H9 (cell line): ENCODE data around the gene FBXO40. TPM values are rescaled to one million over a fixed set of nuclear protein-coding genes. Genes with fewer than 3 reads are reported as not detected.

Source experiments
- DNase-seq: peaks from one replicate; pipeline ENCODE4 v3.0.0-alpha.2; 2017
- H2AFZ ChIP-seq: one replicate; pipeline ENCODE4 v1.6.1; 2013; ENCODE audit warnings: mild to moderate bottlenecking, low read length, control low read depth, moderate library complexity
- H2AK5ac ChIP-seq: 2 replicates; pipeline ENCODE4 v1.6.1; 2013; ENCODE audit warnings: low read length, control low read depth, mixed read lengths; ENCODE audit not compliant: insufficient read length
- H2BK120ac ChIP-seq: one replicate; pipeline ENCODE4 v1.6.1; 2013; ENCODE audit warnings: low read depth, mild to moderate bottlenecking, low read length, control low read depth, inconsistent platforms; ENCODE audit not compliant: poor library complexity, severe bottlenecking
- H2BK12ac ChIP-seq: 2 replicates; pipeline ENCODE4 v1.6.1; 2013; ENCODE audit warnings: low read length, control low read depth, mixed read lengths, low read depth; ENCODE audit not compliant: insufficient read length
- H2BK15ac ChIP-seq: 2 replicates; pipeline ENCODE4 v1.6.1; 2013; ENCODE audit warnings: low read depth, low read length, control low read depth
- H2BK20ac ChIP-seq: one replicate; pipeline ENCODE4 v1.6.1; 2013; ENCODE audit warnings: low read depth, mild to moderate bottlenecking, low read length, control low read depth, inconsistent platforms; ENCODE audit not compliant: poor library complexity, severe bottlenecking
- H2BK5ac ChIP-seq: 2 replicates; pipeline ENCODE4 v1.6.1; 2013; ENCODE audit warnings: low read length, control low read depth, mixed read lengths; ENCODE audit not compliant: insufficient read length
- H3K14ac ChIP-seq: 2 replicates; pipeline ENCODE4 v1.6.1; 2013; ENCODE audit warnings: low read length, control low read depth; ENCODE audit not compliant: insufficient read depth
- H3K18ac ChIP-seq: 2 replicates; pipeline ENCODE4 v1.6.1; 2013; ENCODE audit warnings: low read depth, mild to moderate bottlenecking, mixed read lengths, low read length, control low read depth; ENCODE audit not compliant: insufficient read length
- H3K23ac ChIP-seq: 2 replicates; pipeline ENCODE4 v1.6.1; 2013; ENCODE audit warnings: low read length, control low read depth, mixed read lengths, low read depth; ENCODE audit not compliant: insufficient read length
- H3K23me2 ChIP-seq: 2 replicates; pipeline ENCODE4 v1.6.1; 2013; ENCODE audit warnings: low read depth, mild to moderate bottlenecking, mixed read lengths, low read length, control low read depth; ENCODE audit not compliant: insufficient read length, poor library complexity, severe bottlenecking
- H3K27ac ChIP-seq: 2 replicates; pipeline ENCODE4 v1.5.1; 2013; ENCODE audit warnings: low read length, control low read depth, mixed read lengths, low read depth; ENCODE audit not compliant: insufficient read length
- H3K27me3 ChIP-seq: 2 replicates; pipeline ENCODE4 v1.6.1; 2013; ENCODE audit warnings: low read length, control low read depth, inconsistent platforms; ENCODE audit not compliant: insufficient read depth
- H3K4ac ChIP-seq: 2 replicates; pipeline ENCODE4 v1.6.1; 2013; ENCODE audit warnings: low read depth, mild to moderate bottlenecking, control low read depth, inconsistent platforms, low read length, moderate library complexity
- H3K4me1 ChIP-seq: 2 replicates; pipeline ENCODE4 v1.6.1; 2013; ENCODE audit warnings: low read length, control low read depth, inconsistent platforms; ENCODE audit not compliant: insufficient read depth
- H3K4me2 ChIP-seq: 2 replicates; pipeline ENCODE4 v1.6.1; 2013; ENCODE audit warnings: low read length, control low read depth, mixed read lengths; ENCODE audit not compliant: insufficient read length, insufficient read depth
- H3K56ac ChIP-seq: 2 replicates; pipeline ENCODE4 v1.6.1; 2013; ENCODE audit warnings: low read depth, mild to moderate bottlenecking, mixed read lengths, low read length, control low read depth; ENCODE audit not compliant: insufficient read length
- H3K79me1 ChIP-seq: 2 replicates; pipeline ENCODE4 v1.6.1; 2013; ENCODE audit warnings: low read depth, mild to moderate bottlenecking, moderate library complexity, low read length, control low read depth, inconsistent platforms; ENCODE audit not compliant: insufficient read depth, poor library complexity, severe bottlenecking
- H3K79me2 ChIP-seq: 2 replicates; pipeline ENCODE4 v1.6.1; 2013; ENCODE audit warnings: low read length, control low read depth, inconsistent platforms; ENCODE audit not compliant: insufficient read depth
- H3K9ac ChIP-seq: 2 replicates; pipeline ENCODE4 v1.6.1; 2013; ENCODE audit warnings: low read length, control low read depth, mixed read lengths; ENCODE audit not compliant: insufficient read length; ENCODE audit errors: extremely low read depth
- H3K9me3 ChIP-seq: one replicate; pipeline ENCODE4 v1.6.1; 2013; ENCODE audit warnings: low read depth, low read length, inconsistent platforms; ENCODE audit not compliant: control insufficient read depth
- H3T11ph ChIP-seq: one replicate; pipeline ENCODE4 v1.6.1; 2013; ENCODE audit warnings: mild to moderate bottlenecking, low read length, control low read depth, inconsistent platforms
- H4K20me1 ChIP-seq: one replicate; pipeline ENCODE4 v1.6.1; 2013; ENCODE audit not compliant: control insufficient read depth, insufficient read length, insufficient read depth
- H4K5ac ChIP-seq: 2 replicates; pipeline ENCODE4 v1.6.1; 2013; ENCODE audit warnings: low read depth, mild to moderate bottlenecking, mixed read lengths, low read length, control low read depth; ENCODE audit not compliant: insufficient read length
- H4K8ac ChIP-seq: replicated peaks from 2 replicates; pipeline ENCODE4 v1.6.1; 2013; ENCODE audit warnings: low read length, control low read depth, mixed read lengths, low read depth; ENCODE audit not compliant: insufficient read length
- H4K91ac ChIP-seq: 2 replicates; pipeline ENCODE4 v1.6.1; 2013; ENCODE audit warnings: low read depth, mild to moderate bottlenecking, moderate library complexity, mixed read lengths, low read length, control low read depth; ENCODE audit not compliant: insufficient read length
- H3K27ac Mint-ChIP-seq, 3 experiments: 2 replicates in 2 of 3; 3 replicates in 1 of 3; pipeline ENCODE4 v1.8.0; 2020 to 2021; ENCODE audit warnings: mixed read lengths in 3 of 3, mild to moderate bottlenecking in 1 of 3, moderate library complexity in 1 of 3
- H3K27me3 Mint-ChIP-seq: 2 replicates; pipeline ENCODE4 v1.8.0; 2021; ENCODE audit warnings: low read depth, mild to moderate bottlenecking, moderate library complexity, mixed read lengths
- H3K36me3 Mint-ChIP-seq, 3 experiments: 2 replicates in 2 of 3; 3 replicates in 1 of 3; pipeline ENCODE4 v1.8.0; 2020 to 2021; ENCODE audit warnings: low read depth in 3 of 3, mixed read lengths in 3 of 3; ENCODE audit not compliant: insufficient read depth in 1 of 3
- H3K4me1 Mint-ChIP-seq, 2 experiments: 2 replicates each; pipeline ENCODE4 v1.8.0; 2020; ENCODE audit warnings: mixed read lengths in 2 of 2
- H3K4me3 Mint-ChIP-seq, 2 experiments: 2 replicates in 1 of 2; 3 replicates in 1 of 2; pipeline ENCODE4 v1.8.0; 2020 to 2021; ENCODE audit warnings: mild to moderate bottlenecking in 2 of 2, mixed read lengths in 2 of 2, moderate library complexity in 1 of 2
- H3K9me3 Mint-ChIP-seq, 2 experiments: 2 replicates in 1 of 2; 3 replicates in 1 of 2; pipeline ENCODE4 v1.8.0; 2020; ENCODE audit warnings: mild to moderate bottlenecking in 2 of 2, mixed read lengths in 2 of 2, moderate library complexity in 1 of 2
- WGBS: extraction: QIAGEN DNeasy Blood & Tissue Kit; methylation state at CpG from one replicate; pipeline ENCODE4 v1.1.7; 2013; ENCODE audit warnings: missing lambda C conversion rate, low lambda C conversion rate, mixed read lengths; ENCODE audit not compliant: insufficient read length; ENCODE audit errors: extremely low coverage; 5-methylcytosine and 5-hydroxymethylcytosine counted together
- total RNA-seq: library from RNA; stranded (reverse); gene quantifications from 2 replicates; pipeline ENCODE4 v1.2.1, GENCODE V29; 2021
- TF ChIP-seq, protein P1 (sequence below): fragments of 200-600 bp; sonication (generic); conservative IDR thresholded peaks from 3 replicates; pipeline ENCODE4 v1.8.0; 2021; ENCODE audit warnings: antibody characterized with exemption, mild to moderate bottlenecking

The FBXO40 gene
- total RNA-seq, 1 experiment from 2014 or later, result 0.04 TPM

DNA sequence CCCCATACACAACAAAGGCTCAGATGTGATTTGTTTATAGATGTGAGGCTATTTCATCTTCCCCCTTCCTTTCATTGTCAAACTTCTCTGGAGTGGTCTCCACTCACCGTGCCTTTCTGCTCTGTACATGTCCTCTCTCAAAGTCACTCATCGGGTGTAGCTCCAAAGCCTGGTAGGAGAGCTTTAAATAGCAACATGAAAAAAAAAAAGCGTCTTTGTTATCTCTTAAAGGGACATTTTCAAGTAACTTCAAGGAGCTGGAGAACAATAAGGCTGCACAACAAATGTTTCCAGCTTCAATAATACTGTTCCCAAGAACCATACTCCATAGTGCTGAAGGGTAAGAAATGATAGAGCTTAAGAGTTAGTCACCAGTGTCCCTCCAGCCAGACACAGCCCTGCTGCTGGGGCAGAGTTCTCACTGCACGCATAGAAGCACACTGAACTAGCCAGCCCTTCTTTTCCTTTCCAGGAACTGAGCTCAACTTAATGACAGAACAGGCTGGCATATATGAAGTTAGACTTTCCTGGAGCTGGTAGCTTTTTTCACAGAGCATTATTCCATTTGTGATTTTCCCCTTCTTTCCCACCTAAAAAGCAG lies 8.1 kb downstream of the FBXO40 start:
- Histone ChIP-seq H2BK15ac (no peak overlapping the region), H3K23ac (no peak overlapping the region), H2AFZ (no peak overlapping the region), H4K20me1 (no peaks in the 10 kb centered on the region), H2AK5ac (no peak overlapping the region), H3K9me3 (no peaks in the 10 kb centered on the region), H3K79me1 (no peaks in the 10 kb centered on the region), H3K18ac (no peak overlapping the region), H3K27ac (no peak overlapping the region), H3K56ac (no peak overlapping the region), H2BK12ac (no peak overlapping the region), H3K9ac (no peak overlapping the region), H2BK5ac (no peak overlapping the region), H3K4me1 (peaks cover 7% of the 10 kb centered on the region; the same call in 1 of the 2 replicates), H3T11ph (no peak overlapping the region), H4K5ac (no peak overlapping the region), H4K91ac (no peak overlapping the region), H3K4ac (no peak overlapping the region), H2BK120ac (no peak overlapping the region), H4K8ac (no peak overlapping the region), H3K23me2 (no peaks in the 10 kb centered on the region), H3K27me3 (no peaks in the 10 kb centered on the region), H3K4me2 (no peak overlapping the region), H3K14ac (no peak overlapping the region), H2BK20ac (no peak overlapping the region), H3K79me2 (no peaks in the 10 kb centered on the region)
- no CpG with 5 or more reads among the region's 4 CpGs for WGBS
- no peak overlapping the region for H3K4me3 Mint-ChIP-seq
- no peaks in the 10 kb centered on the region for H3K27me3 Mint-ChIP-seq
- H3K4me1 Mint-ChIP-seq, result peaks cover 23 to 35% of the 10 kb centered on the region in 2 experiments
- H3K9me3 Mint-ChIP-seq, result no peaks in the 10 kb centered on the region
- H3K36me3 Mint-ChIP-seq, result no peaks in the 10 kb centered on the region
- H3K27ac Mint-ChIP-seq, result peak overlapping the region in 1 of 3 experiments; percentile 3; a peak in 2 of 7 replicates
- no peak for DNase-seq
- TF ChIP-seq, protein P1, sequence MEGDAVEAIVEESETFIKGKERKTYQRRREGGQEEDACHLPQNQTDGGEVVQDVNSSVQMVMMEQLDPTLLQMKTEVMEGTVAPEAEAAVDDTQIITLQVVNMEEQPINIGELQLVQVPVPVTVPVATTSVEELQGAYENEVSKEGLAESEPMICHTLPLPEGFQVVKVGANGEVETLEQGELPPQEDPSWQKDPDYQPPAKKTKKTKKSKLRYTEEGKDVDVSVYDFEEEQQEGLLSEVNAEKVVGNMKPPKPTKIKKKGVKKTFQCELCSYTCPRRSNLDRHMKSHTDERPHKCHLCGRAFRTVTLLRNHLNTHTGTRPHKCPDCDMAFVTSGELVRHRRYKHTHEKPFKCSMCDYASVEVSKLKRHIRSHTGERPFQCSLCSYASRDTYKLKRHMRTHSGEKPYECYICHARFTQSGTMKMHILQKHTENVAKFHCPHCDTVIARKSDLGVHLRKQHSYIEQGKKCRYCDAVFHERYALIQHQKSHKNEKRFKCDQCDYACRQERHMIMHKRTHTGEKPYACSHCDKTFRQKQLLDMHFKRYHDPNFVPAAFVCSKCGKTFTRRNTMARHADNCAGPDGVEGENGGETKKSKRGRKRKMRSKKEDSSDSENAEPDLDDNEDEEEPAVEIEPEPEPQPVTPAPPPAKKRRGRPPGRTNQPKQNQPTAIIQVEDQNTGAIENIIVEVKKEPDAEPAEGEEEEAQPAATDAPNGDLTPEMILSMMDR, result no peak
